NCI-H146 treated with DMSO at 0.1 percent for 48 hours (cell line): ENCODE data around the gene WHRN.

Experiments
- DNase-seq: peaks from one replicate; lab custom pipeline; 2025; ENCODE audit not compliant: unreplicated experiment; lab: John Stamatoyannopoulos, UW

The WHRN gene

DNA sequence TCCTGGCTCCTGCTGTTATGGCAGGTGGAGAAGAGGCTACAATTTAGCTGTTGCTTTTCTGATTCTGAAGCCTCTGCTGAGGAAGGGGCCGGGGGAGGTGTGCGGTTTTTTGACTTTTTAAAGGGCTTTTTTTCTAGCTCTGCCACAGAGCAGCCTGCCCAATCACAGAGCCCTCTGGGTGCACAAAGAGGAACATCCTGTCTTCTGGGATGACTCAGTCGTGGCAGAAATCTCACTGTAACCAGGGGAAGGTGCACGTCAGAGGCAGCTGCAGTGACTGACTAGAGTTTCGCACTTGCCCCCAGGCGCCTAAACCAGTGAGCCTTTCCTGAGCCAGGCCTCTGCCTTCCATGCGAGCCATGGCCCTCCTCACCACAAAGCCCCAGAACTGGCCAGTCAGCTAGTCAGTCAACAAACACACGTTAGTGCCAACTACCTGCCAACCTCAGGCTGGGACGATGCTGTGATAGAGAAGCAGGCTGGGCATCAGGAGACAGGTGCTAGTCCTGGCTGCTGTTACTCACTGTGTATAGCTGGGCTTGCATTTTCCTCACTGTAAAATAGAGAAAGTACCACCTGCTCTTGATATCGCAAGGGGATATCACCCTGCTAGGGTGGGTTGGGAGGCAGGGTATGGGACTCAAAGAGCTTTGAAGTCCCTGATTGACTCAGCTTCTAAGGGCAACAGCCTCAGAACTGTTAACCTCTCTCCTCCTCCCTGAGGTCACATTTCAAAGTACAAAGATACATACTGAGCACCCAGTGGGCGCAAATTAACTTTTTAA, 119.7 kb downstream of the WHRN start:
- DNase-seq = no peak

DNA sequence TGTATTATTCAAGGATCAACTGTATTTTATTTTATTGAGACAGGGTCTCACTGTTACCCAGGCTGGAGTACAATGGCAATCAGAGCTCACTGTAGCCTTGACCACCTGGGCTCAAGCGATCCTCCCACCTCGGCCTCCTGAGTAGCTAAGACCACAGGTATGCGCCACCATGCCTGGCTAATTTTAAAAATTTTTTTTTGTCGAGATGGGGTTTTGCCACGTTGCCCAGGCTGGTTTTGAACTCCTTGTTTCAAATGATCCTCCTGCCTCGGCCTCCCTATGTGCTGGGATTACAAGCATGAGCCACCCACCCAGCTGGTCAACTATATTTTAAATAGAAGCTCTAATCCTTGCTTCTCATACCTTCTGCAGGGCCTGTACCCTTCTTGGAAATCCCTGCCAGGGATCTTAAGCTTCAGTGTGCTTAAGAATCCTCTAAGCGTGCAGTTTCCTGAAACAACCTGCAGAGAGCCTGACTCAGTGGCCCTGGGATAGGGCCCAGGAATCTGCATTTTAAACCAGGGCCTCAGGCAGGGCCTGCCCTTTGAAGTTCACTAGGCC, 120.4 kb downstream of the WHRN start:
- DNase-seq = no peak

DNA sequence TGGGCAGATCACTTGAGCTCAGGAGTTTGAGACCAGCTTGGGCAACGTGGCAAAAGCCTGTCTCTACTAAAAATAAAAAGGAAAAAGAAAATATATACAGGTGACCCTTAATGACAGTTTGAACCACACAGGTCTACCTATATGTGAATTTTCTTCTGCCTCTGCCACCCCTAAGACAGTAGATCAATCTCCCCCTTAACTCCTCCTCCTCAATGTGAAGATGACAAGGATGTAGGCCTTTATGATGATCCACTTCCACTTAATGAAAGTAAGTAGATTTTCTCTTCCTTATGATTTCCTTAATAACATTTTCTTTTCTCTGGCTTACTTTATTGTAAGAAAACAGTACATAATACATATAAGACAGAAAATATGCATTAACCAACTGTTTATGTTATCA, 120.9 kb downstream of the WHRN start:
- DNase-seq = no peak

DNA sequence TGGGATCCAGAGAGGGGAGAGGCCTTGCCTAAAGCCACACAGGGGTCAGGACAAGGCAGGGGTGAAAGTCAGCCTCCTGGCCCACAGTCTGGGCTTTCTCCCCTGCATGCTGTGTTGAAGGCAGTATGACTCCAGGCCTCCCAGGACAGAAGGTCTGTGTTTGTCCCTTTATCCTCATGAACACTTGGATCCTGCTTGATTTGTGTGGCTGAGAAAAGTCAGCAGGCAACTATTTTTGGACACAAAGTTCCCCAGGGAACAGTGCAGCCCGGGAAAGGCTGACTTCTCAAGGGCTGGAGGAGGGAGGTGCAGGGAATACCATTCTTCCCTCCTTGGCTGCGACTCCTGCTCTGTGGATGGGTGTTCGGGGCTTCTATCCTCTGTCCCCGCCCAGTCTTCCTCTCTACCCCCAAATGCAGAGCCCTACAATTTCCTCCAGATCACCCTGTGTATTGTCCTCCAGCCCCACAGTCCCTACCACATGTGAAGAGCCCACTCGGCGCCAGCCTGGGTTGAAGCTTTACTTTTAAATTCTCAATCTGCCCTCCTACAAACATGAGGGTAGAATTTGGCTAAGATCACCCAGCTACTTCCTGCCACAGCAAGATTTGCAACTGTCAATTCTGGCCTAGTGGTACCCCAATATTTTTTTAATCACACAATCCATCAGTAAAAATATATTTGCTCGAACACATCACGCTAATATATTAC, 121.6 kb downstream of the WHRN start:
- DNase-seq = no peak

DNA sequence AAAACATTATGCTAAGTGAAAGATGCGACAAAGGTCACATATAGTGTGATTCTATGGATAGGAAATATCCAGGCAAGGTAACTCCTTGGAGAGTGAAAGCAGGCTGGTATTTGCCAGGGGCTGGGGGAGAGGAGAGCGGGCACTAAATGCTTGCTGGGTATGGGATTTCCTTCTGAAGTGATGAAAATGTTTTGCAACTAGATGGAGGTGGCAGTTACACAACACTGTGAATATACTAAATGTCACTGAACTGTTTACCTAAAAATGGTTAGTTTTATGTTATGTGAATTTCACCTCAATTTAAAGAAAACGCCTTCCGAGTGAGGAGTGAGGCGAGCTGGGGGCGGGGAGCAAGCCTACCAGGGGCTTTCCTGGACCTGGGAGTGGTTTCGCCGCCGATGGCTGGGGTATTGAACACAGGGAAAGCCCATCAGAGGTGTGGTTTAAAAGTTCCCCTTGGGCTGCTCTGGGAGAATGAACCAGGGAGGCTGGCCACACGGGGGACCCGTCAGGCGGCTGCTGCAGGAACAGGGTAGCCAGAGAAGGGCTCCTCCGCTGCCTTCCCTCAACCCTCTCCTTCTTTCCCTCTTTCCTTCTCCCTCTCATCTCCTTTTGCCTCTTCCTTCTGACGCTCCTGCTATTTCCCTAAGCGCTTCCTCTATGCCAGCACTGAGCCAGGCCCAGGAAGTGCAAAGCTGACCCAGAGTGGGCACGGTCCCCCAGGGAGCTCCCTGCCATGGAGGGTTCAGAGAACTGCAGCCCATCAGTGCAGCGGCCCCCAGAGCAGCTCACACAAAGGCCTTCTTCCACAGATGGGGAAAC, 122.4 kb downstream of the WHRN start:
- DNase-seq = no peak

DNA sequence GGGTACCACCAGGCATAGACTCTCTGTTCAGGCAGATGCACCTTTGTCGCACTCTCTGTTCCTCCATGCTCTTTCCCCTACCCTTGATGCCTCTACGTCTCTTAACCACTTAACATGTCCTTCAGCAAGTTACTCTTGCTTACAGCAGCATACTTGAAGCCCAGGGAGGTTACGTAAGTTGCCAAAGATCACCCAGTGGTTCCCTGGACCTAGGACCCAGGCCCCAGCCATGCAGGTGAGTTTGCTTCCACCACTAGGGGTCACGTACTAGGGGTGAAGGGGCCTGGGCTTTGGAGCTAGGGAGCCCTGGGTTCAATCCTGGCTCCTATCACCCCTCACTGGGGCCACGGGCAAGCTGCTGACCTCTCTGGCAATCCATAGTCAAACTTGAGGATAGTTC, 126.4 kb downstream of the WHRN start:
- DNase-seq = no peak

DNA sequence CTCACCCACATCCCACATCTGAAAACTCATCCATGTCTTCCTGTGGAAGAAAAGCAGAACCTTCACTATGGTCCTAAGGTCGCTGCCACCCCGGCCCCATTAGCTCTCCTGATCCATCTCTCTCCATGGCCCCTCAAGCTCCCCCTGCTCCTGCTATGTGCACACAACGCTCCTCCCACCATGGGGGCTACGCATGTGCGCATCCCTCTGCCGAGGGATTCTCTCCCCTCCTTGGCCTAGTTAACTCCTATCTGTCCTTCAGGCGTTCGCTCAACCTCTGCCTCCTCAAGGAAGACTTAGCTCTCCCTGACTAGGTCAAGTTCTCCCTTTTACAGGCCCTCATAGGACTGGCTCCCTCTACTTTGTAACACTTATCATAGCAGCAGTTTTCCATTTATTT, 127.3 kb downstream of the WHRN start:
- no peak for DNase-seq

DNA sequence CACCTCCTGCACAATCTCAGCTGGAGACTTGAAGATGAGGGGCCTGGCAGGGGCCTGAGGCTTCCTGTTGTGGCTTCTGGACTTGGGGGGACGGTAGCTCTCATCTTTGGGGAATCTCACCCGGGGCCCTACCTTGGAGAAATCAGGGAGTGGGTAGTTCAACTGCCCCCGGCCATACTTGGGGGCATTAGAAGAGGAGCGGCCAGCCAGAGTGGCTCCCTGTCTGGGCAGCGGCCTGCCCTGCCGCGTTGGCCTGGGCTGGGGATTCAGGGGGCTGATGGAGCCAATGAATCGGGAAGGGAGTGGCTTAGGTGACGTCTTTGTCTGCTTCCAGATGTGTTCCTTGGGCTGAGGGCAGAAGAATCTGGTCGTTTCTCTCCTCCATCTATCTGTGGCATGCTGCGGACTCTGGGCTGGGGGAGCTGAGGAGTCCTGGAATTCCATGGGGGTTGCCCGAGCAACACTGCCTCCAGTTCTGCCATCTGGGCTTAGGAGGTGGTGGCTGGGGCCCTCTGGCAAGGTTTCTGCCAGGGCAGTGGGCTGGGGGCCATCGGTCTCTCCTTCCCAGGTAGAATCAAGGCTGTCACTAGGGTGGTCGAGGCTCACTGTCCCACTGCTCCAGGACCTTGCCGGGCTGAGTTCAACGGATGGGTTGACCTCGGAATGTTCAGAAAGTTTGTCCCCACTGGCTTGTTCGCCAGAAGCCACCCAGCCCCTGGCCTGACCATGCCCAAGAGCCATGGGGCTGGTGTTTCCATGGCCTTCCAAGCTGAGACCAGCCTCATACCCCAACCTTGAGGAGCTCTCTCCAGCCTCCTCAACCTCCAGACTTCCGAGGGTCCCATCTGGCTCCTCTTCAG, 128.5 kb downstream of the WHRN start:
- DNase-seq = no peak

DNA sequence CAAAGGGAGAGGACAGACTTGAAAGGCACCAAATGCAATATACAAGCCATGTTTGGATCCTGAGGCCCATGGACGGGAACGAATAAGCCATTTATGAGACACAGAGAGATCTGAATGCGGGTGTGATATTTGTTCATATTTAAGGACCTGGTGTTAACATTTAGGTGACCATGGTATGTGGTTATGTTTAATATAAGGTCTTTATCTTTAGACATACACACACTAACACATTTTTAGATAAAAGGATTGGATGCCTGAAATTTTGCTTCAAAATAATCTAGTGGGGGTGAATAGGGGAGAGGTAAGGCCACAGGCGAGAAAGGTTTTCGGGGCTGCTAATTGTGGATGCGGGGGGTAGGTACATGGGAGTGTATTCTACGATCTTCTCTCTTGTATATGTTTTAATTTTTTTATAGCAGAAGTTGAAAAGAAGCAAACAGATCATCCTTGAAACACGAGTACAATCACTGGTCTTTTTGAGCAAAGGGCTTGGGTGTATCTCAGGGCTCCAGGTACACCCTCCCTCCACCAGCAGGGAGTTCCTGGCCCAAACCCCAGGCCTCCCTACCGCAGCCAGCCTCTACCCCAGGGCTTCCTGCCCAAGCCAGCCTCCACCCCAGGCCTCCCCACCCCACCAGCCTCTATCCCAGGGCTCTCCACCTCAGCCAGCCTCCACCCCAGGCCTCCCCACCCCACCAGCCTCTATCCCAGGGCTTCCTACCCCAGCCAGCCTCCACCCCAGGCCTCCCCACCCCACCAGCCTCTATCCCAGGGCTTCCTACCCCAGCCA, 129.7 kb downstream of the WHRN start:
- no peak for DNase-seq

DNA sequence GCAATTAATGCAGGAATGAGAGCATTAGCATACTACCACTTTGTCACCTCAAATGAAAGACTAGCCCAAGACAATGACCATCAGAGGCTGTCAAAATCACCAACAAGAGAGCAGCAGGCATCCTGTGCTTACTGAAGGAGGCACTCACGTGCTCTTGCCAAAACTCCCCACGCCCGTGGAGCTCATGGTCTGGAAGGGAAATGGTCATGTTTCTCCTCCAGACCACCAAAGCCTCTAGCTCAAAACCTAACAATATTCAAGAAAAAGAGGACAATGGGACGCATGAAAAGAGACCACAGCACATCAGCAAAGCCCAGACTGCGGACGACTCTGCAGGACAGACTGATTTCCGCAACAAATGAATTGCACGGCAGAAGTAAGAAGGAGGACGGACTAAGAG, 130.3 kb downstream of the WHRN start:
- no peak for DNase-seq

DNA sequence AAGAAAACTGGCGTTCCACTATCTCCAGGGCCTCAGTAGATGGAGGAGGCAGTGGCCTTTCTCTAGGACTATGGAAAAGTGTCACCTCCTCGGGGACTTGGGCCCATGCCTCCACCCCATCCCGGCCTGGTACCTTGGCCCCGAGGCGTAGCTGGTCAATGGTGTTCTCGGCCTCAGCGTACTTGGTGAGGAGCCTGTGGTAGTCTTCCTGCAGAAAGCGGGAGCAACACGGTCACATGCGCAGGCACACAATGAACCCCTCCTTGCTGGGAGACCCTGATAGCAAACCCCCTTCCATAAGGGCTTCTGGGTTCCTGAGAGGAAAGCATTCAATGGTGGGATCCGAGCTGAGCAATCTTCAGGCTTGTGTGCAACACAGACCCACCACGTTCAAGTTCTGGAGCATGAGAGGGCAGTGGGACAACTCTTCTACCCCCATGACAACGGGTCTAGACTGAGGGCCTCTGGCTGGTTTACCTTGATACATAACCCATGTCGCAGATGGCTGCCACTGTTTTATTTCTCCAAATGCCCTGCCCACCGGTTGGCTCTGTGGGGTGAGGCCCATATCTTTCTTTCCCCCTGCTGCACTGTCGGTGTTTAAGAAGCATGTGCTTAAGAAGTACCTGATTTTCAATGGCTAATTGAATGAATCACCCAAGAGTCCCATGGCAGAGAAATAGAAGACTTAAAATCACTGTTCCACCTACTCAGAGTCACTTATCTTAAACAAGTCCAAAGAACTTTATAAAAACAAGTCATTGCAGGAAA, 131.1 kb downstream of the WHRN start:
- DNase-seq = no peak

DNA sequence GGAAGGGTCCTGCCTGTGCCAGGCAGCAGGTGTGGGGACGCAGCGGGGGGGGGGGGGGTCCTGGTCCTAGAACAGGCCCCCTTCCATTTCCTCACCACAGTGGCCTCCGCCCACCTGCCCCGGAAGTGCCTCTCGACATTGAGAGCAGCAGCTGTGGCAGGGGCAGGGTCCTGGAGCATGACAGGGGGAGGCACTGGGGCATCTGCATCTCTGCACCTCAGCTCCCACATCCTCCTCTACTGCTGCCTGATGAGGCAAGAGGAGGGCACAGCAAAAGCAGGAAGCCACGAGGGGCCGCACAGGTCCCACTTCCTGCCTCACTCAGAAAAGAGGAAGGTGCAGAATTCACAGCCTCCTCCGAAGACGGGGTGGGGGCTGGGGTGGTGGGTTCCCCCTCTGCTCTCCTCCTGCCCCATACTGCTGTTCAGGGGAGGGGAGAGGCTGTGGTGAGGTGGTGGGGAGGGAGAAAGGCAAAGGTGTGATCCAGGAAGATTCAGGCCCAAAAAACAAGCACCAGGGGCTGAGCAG, 132.3 kb downstream of the WHRN start:
- no peak for DNase-seq

DNA sequence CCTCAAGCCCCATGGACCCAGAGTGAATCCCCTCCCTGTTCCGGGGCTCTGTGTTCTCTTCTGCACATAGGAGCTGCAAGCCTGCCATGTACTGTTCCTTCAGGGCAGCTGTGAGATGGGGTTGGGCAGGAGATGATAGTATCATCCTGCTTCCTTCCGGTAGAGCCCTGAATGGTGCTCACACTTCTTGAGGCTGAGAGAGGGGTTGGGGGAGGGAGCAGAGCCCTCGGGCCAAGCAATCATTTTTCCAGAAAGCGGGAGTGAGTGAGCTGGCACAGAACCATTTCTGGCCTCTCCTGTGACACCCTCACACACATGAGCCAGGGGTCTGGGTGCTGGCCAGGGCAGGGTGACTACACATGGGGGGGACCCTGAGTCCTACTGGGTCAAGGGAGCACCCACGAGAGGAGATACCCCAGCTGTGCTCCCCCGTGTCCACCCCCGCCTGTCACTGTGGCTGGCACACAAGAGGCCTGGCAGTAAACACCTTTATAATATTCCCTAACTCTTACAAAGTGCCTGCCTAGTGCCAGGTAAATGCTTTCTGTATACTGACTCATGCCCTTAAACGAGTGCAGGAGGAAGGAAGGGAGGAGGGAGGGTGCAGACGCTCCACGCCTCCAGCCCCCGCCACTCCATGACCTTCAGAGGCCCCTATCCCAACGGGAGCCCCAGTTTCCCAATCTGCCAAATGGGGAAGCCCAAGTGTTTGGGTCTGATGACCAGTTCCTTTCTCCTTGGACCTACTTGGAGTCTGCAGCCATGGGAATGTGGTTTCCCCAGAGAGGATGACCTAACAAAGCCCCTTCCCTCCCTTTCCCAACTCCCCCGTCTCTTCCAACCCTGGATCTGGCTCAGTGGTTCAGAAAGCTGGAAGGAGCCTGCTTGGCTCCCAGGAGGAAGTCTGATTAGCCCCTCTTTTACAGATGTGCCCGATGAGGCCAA, 133.0 kb downstream of the WHRN start:
- DNase-seq = no peak

DNA sequence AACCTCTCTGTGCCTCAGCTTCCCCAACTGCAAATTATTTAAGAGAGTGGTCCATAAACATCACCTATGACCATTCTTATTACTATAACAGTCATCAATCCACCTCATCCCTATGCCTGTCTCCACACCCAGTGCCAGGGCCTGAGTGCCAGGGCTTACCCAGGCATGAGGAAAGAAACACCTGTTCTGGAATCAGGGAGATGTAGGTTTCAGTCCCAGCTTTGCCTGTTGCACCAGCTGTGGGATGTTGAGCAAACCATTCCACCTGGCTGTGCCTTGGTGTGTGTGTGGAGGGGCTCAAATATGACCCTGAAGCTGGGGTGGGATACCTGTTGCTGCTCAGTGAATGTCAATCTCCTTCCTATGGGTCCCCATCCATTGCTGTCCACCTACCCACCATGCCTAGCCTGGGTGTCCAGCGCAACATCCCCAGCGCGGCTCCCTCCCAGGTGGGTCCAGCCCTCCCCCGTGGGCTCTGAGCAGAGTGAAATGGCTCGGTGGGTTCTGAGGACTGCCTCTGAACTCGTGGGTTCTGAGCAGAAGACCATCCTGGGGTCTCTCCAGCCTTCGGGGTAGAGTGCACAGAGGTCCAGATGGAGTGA, 133.8 kb downstream of the WHRN start:
- no peak for DNase-seq

DNA sequence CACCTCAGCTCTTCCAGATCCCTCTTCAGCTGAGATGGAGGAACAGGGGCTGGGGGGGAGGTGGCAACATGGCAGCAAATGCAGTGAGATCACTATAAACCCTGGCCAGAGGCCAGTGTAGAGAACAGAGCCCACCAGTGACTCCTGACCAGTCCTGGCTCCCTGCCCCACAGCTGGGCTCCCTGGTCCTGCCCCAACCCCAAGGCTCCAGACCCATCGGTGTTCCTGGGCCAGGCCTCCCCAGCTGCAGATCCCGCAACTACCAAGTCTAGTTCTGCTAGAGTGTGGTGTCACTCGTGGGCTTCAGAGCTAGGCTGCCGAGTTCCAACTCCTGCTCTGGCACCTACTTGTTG, 134.3 kb downstream of the WHRN start:
- DNase-seq = no peak

DNA sequence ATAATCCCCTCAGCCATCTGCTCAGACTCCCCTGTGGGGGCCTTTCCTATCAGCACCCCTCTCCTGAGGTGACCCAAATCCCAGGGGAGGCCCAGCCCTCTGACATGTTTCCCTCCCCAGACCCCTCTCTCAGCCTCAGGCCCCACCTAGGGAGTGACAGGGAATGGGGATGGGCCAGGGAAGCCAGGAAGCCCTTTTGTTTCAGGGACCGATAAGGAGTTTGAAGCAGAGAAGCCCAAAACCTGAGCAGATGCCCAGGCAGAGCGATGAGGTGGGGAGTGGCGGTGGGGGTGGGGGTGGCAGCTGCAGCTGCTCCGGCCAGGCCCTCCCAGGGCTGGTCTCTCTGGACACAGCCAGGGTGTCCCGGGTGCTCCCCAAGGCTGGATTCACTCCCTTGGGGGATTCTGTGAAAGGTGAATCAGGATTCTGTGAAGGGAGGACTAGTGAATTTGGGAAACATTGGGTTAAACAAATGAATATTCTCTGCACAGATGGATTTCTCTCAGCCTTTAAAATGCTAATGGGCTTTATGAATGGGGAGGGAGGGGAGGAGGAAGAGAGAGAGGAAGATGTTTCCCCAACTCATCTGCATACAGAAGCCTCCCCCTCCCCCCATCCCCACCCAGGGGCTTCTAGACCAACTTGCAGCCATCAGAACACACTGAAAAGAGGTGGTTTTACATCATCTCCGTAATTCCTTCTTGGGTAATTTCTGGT, 134.9 kb downstream of the WHRN start:
- DNase-seq = no peak
